ENCODE measurements around the gene ACE.
"Not testable (repeated sequence)": the region's sequence is repeated elsewhere in the genome, so short reads cannot be mapped to it uniquely, and the experiment has no call there.

GRCh38 chr17:63468099-63468498 lies 8.8 kb upstream of the ACE start:
- not testable (repeated sequence) for TF ChIP-seq CTCF, POLR2A, POLR2AphosphoS5 (IDR thresholded peaks at IDR 0.05)

All from breast epithelium (tissue), 3 donors.